ENCODE measurements around the gene HBG2.
"Not testable (repeated sequence)": the region's sequence is repeated elsewhere in the genome, so short reads cannot be mapped to it uniquely, and the experiment has no call there.

HBG2 gene

GRCh38 chr11:5249807-5250396 is 4.7 kb downstream of the HBG2 start, which contains the start of gene HBG1:
HBG1 (minus strand) TSS chr11:5249857; CDS start chr11:5249804, 53 bp downstream.
- not testable (repeated sequence) for DNase-seq (ENCODE audit: low read depth)

GRCh38 chr11:5248498-5248897 is 6.1 kb downstream of the HBG2 start:
- DNase-seq (ENCODE audit: low read depth) = not testable (repeated sequence)

- DNase-seq (ENCODE audit: low read depth) = no peak
Measured at GRCh38 chr11:5247472-5248192, 6.9 kb downstream of the HBG2 start.

- no peak for DNase-seq (ENCODE audit: low read depth)
Measured at GRCh38 chr11:5246772-5247471, 7.7 kb downstream of the HBG2 start.

- DNase-seq (ENCODE audit: low read depth) = no peak
Measured at GRCh38 chr11:5245155-5245554, 9.4 kb downstream of the HBG2 start.

GRCh38 chr11:5243816-5244180 is 10.8 kb downstream of the HBG2 start:
- no peak for DNase-seq (ENCODE audit: low read depth)

GRCh38 chr11:5242933-5243815 is 11.4 kb downstream of the HBG2 start:
- DNase-seq (ENCODE audit: low read depth) = no peak

- DNase-seq (ENCODE audit: low read depth) = no peak
Measured at GRCh38 chr11:5242208-5242607, 12.4 kb downstream of the HBG2 start.

GRCh38 chr11:5241458-5241857 is 13.1 kb downstream of the HBG2 start:
- no peak for DNase-seq (ENCODE audit: low read depth)

- DNase-seq (ENCODE audit: low read depth) = no peak
Measured at GRCh38 chr11:5240458-5240857, 14.1 kb downstream of the HBG2 start.

- no peak for DNase-seq (ENCODE audit: low read depth)
Measured at GRCh38 chr11:5240056-5240455, 14.5 kb downstream of the HBG2 start.

- no peak for DNase-seq (ENCODE audit: low read depth)
Measured at GRCh38 chr11:5239046-5239445, 15.5 kb downstream of the HBG2 start.

- DNase-seq (ENCODE audit: low read depth) = no peak
Measured at GRCh38 chr11:5238486-5238885, 16.1 kb downstream of the HBG2 start.

- DNase-seq (ENCODE audit: low read depth) = no peak
Measured at GRCh38 chr11:5237420-5237819, 17.2 kb downstream of the HBG2 start.

GRCh38 chr11:5235364-5236095 is 19.1 kb downstream of the HBG2 start:
- DNase-seq (ENCODE audit: low read depth) = no peak

GRCh38 chr11:5234381-5234834 is 20.2 kb downstream of the HBG2 start, which contains the start of gene HBD:
HBD (minus strand) TSS chr11:5234483; CDS start chr11:5234433, 50 bp downstream.
- DNase-seq (ENCODE audit: low read depth) = no peak

GRCh38 chr11:5233307-5233706 is 21.3 kb downstream of the HBG2 start:
- DNase-seq (ENCODE audit: low read depth) = no peak

- no peak for DNase-seq (ENCODE audit: low read depth)
Measured at GRCh38 chr11:5232821-5233220, 21.8 kb downstream of the HBG2 start.

GRCh38 chr11:5232176-5232575 is 22.4 kb downstream of the HBG2 start:
- DNase-seq (ENCODE audit: low read depth) = no peak

GRCh38 chr11:5231111-5231510 is 23.5 kb downstream of the HBG2 start:
- no peak for DNase-seq (ENCODE audit: low read depth)

- DNase-seq (ENCODE audit: low read depth) = no peak
Measured at GRCh38 chr11:5230266-5230665, 24.3 kb downstream of the HBG2 start.

All from HS-27A (cell line).